Hematopoietic multipotent progenitor cell treated with erythropoietin and hydrocortisone succinate and interleukin-3 and kit ligand, for 4 days (in vitro differentiated cells): ENCODE results near the gene PIP4K2C.
"Not testable (repeated sequence)": the region's sequence is repeated elsewhere in the genome, so short reads cannot be mapped to it uniquely, and the experiment has no call there.

Experiments
- DNase-seq: peaks from one replicate; pipeline ENCODE4 v3.0.0-alpha.2; 2015

Gene PIP4K2C

GRCh38 chr12:57586128-57586527, 4.9 kb upstream of the PIP4K2C start:
- DNase-seq: no peak

DNA sequence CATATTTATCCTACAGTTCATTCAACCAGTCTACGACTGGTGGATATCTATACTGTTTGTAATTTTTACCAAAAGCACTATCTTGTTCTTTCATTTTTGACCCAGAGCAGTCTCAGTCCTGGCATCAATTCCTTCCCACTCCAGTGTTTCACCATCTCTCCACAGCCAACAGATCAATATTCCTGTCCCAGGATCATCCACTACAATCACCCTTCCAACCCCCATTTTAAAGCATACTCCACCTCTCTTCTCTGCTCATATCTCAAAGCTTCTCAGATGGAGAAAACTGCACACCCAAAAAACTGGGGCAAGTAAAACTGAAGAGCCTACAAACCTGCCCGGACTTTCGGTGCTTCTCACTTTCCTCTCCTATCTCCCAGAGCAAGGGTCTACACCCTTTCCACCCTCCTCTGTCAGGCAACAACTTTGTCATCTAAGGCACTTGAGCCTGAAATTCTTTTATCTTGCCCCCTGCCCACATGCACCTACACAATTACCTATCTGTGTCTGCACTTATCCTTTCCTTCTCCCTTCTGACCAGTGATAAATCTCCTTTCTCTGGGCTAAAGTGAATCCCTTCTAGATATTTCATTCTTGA, 4.1 kb upstream of the PIP4K2C start:
- no peak for DNase-seq

- not testable (repeated sequence) for DNase-seq
Observed at GRCh38 chr12:57588951-57589610, 1.9 kb upstream of the PIP4K2C start.

- no peak for DNase-seq
Observed at GRCh38 chr12:57590479-57590863, 521 bp upstream of the PIP4K2C start.

DNA sequence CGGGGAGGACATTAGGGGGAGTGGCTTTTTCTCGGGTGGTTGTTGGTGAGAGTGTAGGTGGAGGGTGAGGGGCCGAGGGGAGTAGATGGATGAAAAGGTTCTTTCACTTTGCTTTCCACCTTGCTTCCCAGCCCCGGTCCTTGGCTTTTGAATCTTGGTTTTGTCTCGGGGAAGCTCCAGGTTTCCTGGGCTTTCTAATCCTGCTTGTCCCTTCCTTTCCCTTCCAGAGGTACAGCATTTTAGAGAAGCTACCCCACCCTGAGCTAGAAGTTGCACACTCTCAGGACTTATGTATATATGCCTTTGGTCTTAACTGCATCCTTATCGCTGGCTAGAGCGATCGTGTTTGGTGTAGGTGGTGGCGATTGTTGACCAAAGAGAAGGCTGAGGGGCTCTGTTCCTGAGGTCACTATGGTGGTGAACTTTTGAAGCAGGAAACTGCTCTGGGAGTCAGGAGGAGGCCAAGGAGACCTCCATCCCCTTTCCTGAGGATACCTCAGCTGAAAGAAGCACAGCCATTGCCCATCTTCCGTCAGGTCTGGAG, 862 bp downstream of the PIP4K2C start:
- DNase-seq: no peak

DNA sequence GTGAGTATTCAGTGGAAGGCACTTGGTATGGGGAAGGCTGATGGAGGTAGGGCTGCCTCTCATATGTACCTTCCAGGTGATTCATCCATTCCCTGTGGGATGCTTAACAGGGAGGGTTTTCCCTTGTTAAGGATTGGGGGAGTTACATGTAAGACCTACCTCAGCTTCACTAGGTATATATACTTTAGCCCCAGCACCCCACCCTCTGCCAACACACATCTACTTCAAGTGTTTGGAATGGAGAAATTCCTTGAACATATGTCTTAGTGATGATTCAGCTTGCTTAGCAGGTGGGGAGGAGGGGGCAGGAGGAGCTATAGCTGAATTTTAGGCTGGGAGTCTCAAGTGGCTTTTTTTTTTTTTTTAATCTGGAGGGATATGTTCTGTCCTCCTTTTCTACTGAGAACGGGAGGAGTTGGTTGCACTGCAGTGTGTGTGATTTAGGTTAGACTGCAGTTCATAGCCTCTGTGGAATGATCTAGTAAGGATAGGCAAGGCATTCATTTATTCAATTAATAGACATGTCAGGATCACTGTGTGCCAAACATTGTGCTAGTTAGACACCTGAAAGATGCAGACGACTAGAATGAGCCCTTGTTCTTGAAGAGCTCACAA, 1.7 kb downstream of the PIP4K2C start:
- no peak for DNase-seq

- DNase-seq: no peak
Observed at GRCh38 chr12:57593187-57593586, 2.2 kb downstream of the PIP4K2C start.

- DNase-seq: no peak
Observed at GRCh38 chr12:57600395-57600794, 9.4 kb downstream of the PIP4K2C start.

GRCh38 chr12:57602544-57602943, 11.6 kb downstream of the PIP4K2C start:
- DNase-seq: no peak

- no peak for DNase-seq
Observed at GRCh38 chr12:57603324-57603723, 12.3 kb downstream of the PIP4K2C start.

GRCh38 chr12:57603815-57604453, 12.9 kb downstream of the PIP4K2C start:
- no peak for DNase-seq

DNA sequence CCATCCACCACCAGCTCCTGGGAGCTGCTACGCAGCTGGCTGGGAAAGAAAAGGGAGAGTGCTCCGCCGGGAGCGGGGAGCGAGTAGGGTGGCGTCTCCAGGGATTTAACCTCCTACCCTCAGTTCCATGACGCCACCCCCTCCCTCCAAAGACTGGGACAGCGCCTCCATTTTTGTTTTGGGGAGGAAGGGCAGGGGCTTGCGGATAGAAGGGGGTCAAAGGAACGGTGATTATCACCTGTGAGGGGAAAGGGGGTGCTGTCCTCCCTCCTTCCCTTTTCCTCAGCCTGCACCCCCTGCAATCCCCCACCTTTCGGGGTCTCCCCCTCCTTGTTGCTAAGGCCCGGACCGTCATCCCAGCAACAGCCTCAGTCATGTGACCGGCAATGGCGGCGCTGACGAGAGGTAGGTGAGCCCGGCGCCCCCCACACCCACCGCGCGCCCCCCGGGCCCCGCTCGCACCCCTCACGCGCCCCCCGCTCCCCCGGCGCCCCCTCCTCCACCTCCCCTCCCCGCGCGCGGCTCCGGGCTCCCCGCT, 13.5 kb downstream of the PIP4K2C start, which contains the start of gene DTX3:
Gene DTX3, plus strand, starts transcription at position 371 of the 538 bp plus-strand sequence. CDS start 1,694 bp downstream, outside the sequence.
- DNase-seq: peak; percentile 44

DNA sequence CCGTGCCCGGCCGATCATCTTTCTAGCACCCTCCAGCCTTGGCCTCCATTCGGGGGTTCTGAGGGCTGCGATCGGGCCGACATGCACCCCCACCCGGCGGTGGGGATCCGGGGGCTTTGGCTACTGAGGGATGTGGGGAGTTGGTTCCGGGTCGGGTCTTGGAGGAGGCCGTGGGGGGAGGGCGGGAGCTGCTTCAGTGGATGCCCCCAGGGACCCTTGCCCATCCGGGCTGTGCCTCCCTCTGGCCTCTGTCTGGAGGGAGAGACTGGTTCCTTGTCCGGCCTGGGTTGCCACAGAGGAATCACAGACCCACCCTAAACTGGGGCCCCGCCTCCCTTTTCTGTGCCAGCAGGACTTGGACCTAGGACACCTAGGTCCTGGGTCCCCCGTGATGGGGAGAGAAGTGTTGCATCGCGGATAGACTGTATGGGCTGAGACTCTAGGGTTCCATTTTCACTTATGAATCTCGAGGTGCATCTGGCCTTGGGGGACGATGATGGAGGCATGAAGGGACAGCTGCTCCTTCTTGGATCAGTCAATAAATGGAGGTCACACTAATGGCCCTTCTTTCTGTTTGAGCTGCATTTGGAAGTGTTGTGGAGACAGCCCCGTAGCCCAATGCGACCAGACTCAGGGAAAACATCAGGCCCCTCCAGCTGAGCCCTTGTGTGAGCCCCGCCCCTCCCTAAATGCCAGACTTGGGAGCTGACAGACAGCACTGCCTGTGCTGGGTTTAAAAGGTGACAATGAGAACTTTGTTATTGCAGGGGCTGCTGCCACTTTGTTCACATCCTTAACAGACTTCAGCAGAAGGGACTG, 14.2 kb downstream of the PIP4K2C start:
- DNase-seq: no peak

DNA sequence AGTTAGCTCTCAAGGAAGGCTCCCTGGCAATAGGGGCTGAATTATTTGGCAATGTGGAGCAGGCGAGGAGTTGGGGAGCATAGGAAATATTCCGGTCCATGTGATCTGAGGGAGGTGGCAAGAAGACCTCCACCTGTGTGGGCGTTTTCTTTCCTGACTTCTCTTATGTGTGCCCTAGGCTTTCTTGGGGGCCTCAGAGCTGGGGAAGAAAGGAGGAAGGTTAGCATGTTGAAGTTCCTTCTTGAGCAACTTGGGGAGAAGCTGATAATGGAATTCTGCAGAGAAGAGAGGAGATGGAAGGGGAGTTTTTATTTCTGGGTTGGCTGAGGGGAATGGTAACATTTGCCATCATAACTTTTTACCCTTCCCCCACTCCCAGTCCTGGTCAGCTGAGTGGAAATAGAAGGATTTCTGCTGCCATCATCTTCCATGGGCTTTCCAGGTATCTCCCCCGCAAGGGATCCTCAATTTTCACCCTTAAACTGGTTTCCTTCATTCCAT, 14.9 kb downstream of the PIP4K2C start:
- DNase-seq: no peak

- DNase-seq: no peak
Observed at GRCh38 chr12:57606399-57606798, 15.4 kb downstream of the PIP4K2C start.

DNA sequence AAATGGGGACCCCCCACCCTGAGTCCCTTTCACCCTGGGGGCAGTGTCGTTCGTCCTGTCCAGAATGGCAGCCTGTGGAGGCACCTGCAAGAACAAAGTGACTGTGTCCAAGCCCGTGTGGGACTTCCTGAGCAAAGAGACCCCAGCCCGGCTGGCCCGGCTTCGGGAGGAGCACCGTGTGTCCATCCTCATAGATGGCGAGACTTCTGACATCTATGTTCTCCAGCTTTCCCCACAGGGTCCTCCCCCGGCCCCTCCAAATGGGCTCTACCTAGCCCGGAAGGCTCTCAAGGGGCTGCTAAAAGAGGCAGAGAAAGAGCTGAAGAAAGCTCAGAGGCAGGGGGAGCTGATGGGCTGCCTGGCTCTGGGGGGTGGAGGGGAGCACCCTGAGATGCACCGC, 15.8 kb downstream of the PIP4K2C start:
- no peak for DNase-seq

GRCh38 chr12:57607958-57608663, 17.1 kb downstream of the PIP4K2C start:
- no peak for DNase-seq

DNA sequence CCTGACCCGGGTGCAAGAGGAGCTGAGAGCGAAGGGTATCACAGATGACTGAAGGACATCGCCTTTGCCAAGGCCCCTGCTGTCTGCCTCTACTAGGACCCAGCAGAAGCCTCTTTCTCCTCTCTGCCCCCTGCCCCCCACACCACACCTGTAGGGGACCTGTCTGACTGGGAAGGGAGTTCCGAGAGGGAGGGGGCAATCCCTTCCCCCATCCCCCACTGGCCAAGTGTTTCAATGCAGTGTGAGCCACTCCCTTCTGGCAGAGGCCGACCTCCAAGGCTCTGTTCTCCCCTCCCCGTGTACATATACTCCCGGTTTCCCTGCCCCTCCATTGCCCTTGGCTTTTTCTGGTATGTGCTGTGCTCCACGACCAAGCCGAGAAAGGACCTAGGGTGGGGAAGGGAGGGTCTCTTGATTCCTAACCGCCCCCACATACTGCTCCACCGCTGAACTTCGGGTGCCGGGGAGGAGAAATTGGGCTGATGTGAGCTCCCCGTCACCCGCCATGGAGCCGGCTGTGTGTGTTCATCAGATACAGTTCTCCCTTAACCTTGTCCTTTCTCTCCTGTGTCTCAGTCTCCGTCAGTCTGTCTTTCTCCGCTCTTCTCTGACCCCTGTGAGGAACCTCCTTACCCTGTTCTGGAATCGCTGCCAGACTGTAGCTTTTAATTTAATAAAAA, 18.2 kb downstream of the PIP4K2C start:
- DNase-seq: no peak

DNA sequence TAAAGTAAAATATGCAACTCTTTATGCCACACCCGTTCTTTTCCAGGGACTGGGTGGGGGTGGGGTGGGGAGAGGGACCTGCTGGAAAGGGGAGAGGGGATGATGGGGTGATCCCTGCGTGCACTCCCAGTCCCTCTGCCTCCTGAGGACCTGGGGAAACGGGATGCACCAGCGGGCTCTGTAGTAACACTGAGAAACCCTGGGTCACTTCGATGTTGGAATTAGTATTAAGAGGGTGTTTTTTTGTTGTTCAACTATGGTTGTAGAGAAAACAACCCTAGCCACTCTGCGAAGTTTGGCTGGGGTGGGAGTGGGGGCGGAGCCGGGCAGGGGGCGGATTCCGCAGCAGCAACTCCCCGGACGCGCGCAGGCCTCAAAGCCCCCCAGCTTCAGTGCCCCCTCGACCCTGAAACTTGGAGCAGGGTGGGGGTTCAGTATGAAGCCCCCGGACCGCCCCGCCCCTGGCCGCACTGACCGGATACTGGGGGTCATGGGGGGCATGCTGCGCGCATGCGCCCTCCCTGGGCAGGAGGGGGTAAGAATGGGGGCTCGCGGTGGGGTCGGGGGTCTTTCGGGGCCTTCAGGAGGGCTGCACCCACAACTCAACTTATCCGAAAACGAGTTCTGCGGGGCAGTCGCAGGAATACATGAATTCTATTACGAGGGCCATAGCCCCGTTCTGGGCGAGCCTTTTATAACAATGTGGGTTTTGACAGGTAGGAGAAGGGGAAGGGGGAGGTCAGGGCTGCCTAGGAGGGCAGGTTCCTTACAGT, 19.0 kb downstream of the PIP4K2C start:
- no peak for DNase-seq

DNA sequence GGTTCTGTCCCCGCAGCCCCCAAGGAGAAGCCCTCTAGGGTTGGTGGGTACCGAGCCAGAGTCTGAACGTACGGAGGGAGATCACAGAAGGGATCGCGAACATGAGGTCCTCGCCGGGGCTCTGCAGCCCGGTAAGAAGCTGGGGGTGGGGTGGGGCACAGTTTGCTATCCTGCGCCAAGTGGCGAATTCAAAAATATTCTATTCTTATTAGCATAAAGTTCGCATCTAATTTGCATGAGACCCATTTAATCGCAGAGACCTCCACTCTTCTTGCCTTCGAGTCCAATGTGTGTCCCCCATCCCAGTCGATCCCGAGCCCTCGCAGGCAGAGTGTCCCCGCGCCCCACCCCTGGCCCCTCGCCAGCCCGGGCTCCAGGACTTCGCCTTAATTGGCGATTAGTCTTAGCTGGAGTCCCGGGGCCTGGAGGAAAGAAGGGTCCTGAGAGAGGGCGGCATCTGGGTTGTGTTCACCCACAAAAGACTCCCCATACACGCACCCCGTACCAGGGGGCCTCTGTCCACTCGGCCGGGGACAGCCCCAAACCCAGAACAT, 19.6 kb downstream of the PIP4K2C start:
- DNase-seq: peak; percentile 51
